Kidney (tissue), 14 donors: ENCODE results near the gene IDE. TPM values are rescaled to one million over a fixed set of nuclear protein-coding genes. Genes with fewer than 3 reads are reported as not detected.

Experiments used
- DNase-seq, 5 donors: peaks; one replicate each; pipeline ENCODE4 v3.0.0-alpha.2; 2013 to 2020
- FAIRE-seq: peaks from 2 replicates; lab custom pipeline; 2012; peaks lifted over from hg19 to GRCh38; lab: Jason Lieb, UNC
- H3K27ac ChIP-seq, 2 donors: one replicate each; pipeline ENCODE4 v1.7.0; 2013; ENCODE audit warnings: low read depth in 2 of 2, low read length in 2 of 2, inconsistent platforms in 1 of 2
- H3K27me3 ChIP-seq: one replicate; pipeline ENCODE4 v1.7.1; 2013; ENCODE audit warnings: low read length, inconsistent platforms; ENCODE audit not compliant: control insufficient read depth, insufficient read depth
- H3K36me3 ChIP-seq, 3 donors: one replicate each; pipeline versions ENCODE4 v1.7.0 to v1.7.1; 2013; ENCODE audit warnings: low read length in 3 of 3, control low read depth in 1 of 3, inconsistent platforms in 1 of 3; ENCODE audit not compliant: insufficient read depth in 3 of 3, control insufficient read depth in 2 of 3
- H3K4me1 ChIP-seq, 3 donors: one replicate each; pipeline versions ENCODE4 v1.7.0 to v1.7.1; 2013; ENCODE audit warnings: low read length in 3 of 3, inconsistent platforms in 1 of 3, low read depth in 1 of 3; ENCODE audit not compliant: control insufficient read depth in 2 of 3, insufficient read depth in 2 of 3
- H3K4me3 ChIP-seq, 3 donors: one replicate each; pipeline versions ENCODE4 v1.7.0 to v1.8.1; 2013; ENCODE audit warnings: low read length in 3 of 3, control low read depth in 1 of 3, inconsistent platforms in 1 of 3
- H3K9ac ChIP-seq, 3 donors: one replicate each; pipeline versions ENCODE4 v1.7.0 to v1.7.1; 2013; ENCODE audit warnings: low read length in 3 of 3, control low read depth in 1 of 3, inconsistent platforms in 1 of 3
- H3K9me3 ChIP-seq, 3 donors: one replicate each; pipeline versions ENCODE4 v1.7.0 to v1.7.1; 2013; ENCODE audit warnings: low read length in 3 of 3, control low read depth in 1 of 3, inconsistent platforms in 1 of 3; ENCODE audit not compliant: control insufficient read depth in 2 of 3, insufficient read depth in 1 of 3
- CTCF ChIP-seq: IDR thresholded peaks from 3 replicates; pipeline ENCODE4 v1.5.1; 2012; ENCODE audit warnings: mild to moderate bottlenecking, moderate library complexity, borderline replicate concordance; ENCODE audit not compliant: insufficient read depth; ENCODE audit errors: extremely low read depth
- intact Hi-C: fragments of 100-400 bp; cut with DNase I; formaldehyde crosslinking; loops from one replicate; pipeline ENCODE4 v1.11.1; 2022
- polyA plus RNA-seq: library from polyadenylated mRNA; stranded (reverse); fragments of 350-450 nt; fragmentation: Illumina TruSeq; extraction: RNeasy Lipid Tissue Mini Kit (QIAGEN cat#74804); gene quantifications from one replicate; pipeline ENCODE4 v1.2.3, GENCODE V29; 2014; ENCODE audit warnings: low read depth, low replicate concordance; ENCODE audit not compliant: insufficient read depth
- total RNA-seq: library from RNA; stranded (reverse); fragmentation: NEBNext Ultra II Directional; extraction: Animal tissue kit (Norgen Biotek cat#: 25700); gene quantifications from one replicate; pipeline ENCODE4 v1.2.1, GENCODE V29; 2021
- donor health status: control.
- donor health status: control.
- donor health status: control.
- donor health status: control.
- donor health status: control.
- donor health status: DM: yes; HTN: yes; CAD: no.
- donor health status: Normal renal cell carcinoma (clear cell type).

Gene IDE
- total and polyA plus RNA-seq, 2 donors from 2014 or later, result 8.6 to 40.5 TPM

- DNase-seq (no peak), FAIRE-seq (no peak)
- no peaks in the 10 kb centered on the region for H3K9me3 ChIP-seq
- H3K9ac ChIP-seq, result no peak overlapping the region
- no peak overlapping the region for H3K27ac ChIP-seq
- H3K4me1 ChIP-seq, result no peaks in the 10 kb centered on the region
- peaks cover 0 to 19% (median 7%) of the 10 kb centered on the region in 3 donors for H3K36me3 ChIP-seq
- TF ChIP-seq CTCF, result no peak
- no peak overlapping the region for H3K4me3 ChIP-seq
- H3K27me3 ChIP-seq, result no peaks in the 10 kb centered on the region
- intact Hi-C loops, result no loop called here
Measured at GRCh38 chr10:92505044-92505443, 68.8 kb downstream of the IDE start.

- no peak for TF ChIP-seq CTCF
- Histone ChIP-seq H3K27ac (no peak overlapping the region), H3K27me3 (no peaks in the 10 kb centered on the region), H3K9me3 (no peaks in the 10 kb centered on the region), H3K9ac (no peak overlapping the region), H3K36me3 (peaks cover 0 to 2% (median 0%) of the 10 kb centered on the region in 3 donors), H3K4me1 (no peaks in the 10 kb centered on the region), H3K4me3 (no peak overlapping the region)
- FAIRE-seq, result no peak
- no peak for DNase-seq
- intact Hi-C loops, result no loop called here
Measured at GRCh38 chr10:92502296-92502808, 71.5 kb downstream of the IDE start.

DNA sequence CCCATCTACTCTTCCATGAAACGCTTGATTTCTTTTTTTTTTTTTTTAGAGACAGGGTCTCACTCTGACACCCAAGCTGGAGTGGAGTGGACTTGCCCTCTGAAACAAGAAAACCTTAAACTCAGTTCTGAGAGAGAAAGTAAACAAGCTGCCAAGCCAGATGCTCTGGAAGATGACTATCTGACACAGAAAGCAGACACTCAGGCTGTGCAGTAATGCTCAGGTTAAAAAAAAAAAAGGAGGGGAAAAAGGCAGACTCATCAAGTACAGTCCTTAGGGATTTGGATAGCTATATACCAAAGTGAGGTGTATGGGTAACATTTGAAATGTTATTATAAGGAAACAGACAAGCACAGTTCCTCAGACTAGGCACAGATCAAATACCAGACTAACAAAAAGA lies 80.5 kb downstream of the IDE start:
- Histone ChIP-seq H3K4me1 (no peaks in the 10 kb centered on the region), H3K9ac (no peak overlapping the region), H3K4me3 (no peak overlapping the region), H3K27ac (no peak overlapping the region), H3K9me3 (no peaks in the 10 kb centered on the region), H3K27me3 (no peaks in the 10 kb centered on the region), H3K36me3 (peaks cover 4 to 11% (median 10%) of the 10 kb centered on the region in 3 donors)
- FAIRE-seq (no peak), DNase-seq (no peak)
- no peak for TF ChIP-seq CTCF
- intact Hi-C loops, result no loop called here

- intact Hi-C loops, result no loop called here
- TF ChIP-seq CTCF, result no peak
- FAIRE-seq, result no peak
Measured at GRCh38 chr10:92492748-92493240, 81.1 kb downstream of the IDE start.

More at GRCh38 chr10:92492748-92493240, 81.1 kb downstream of the IDE start:
- Histone ChIP-seq H3K27me3 (no peaks in the 10 kb centered on the region), H3K9me3 (no peaks in the 10 kb centered on the region), H3K9ac (no peak overlapping the region), H3K4me1 (no peaks in the 10 kb centered on the region), H3K36me3 (peaks cover 4 to 15% (median 10%) of the 10 kb centered on the region in 3 donors), H3K4me3 (no peak overlapping the region), H3K27ac (no peak overlapping the region)
- DNase-seq, result no peak
